ENCODE measurements around the gene TYW5.

DNA sequence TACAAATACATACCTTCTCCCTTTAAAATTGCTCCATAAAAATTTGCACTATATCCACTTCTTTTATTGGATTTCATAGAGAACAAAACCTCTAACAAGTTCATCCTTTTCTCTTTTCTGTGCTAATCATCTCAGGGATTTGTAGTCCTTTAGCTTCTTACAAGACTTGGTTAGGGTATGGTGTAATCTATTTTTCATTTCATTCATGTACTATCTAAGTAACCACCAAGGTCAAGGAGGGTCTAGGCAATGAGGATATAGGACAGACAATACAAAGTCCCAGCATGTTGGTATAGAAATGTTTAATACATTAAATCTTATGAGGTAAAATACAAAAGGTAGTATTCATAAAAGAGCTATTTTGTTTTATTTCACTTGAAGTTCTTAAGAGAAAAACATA, 26.7 kb downstream of the TYW5 start:
- TF ChIP-seq, protein P1, sequence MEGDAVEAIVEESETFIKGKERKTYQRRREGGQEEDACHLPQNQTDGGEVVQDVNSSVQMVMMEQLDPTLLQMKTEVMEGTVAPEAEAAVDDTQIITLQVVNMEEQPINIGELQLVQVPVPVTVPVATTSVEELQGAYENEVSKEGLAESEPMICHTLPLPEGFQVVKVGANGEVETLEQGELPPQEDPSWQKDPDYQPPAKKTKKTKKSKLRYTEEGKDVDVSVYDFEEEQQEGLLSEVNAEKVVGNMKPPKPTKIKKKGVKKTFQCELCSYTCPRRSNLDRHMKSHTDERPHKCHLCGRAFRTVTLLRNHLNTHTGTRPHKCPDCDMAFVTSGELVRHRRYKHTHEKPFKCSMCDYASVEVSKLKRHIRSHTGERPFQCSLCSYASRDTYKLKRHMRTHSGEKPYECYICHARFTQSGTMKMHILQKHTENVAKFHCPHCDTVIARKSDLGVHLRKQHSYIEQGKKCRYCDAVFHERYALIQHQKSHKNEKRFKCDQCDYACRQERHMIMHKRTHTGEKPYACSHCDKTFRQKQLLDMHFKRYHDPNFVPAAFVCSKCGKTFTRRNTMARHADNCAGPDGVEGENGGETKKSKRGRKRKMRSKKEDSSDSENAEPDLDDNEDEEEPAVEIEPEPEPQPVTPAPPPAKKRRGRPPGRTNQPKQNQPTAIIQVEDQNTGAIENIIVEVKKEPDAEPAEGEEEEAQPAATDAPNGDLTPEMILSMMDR (IDR thresholded peaks at IDR 0.05), result no peak
- TF ChIP-seq POLR2A (IDR thresholded peaks at IDR 0.05), result no peak

Measured in esophagus squamous epithelium (tissue), 4 donors.